Measurements from ENCODE around the gene MIB1.

Gene MIB1

DNA sequence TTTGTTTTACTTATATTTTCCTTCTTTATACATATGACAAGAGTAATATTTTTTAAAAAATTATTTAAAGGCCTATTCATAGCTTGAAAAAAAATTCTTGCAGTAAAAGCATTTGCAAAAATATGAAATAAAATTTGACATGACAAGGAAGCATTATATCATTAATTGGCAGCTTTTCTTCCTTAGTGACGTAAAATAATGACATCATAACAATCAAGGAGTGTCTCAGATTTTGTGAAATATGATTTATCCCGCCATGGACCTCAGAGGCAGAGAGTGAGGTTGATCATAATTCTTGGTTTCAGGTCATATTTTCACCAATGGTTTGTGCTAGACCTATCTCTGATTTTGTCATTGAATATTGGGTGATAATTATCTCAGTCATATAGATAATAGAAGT is 176.0 kb downstream of the MIB1 start:
- H3K36me3 ChIP-seq (ENCODE audit: low read length) = peaks cover 5% of the 10 kb centered on the region; the same call in 1 of the 2 replicates
- no peaks in the 10 kb centered on the region for H3K79me2 ChIP-seq (ENCODE audit: insufficient read depth, low read length)
- H3K9me2 ChIP-seq (replicated peaks; ENCODE audit: insufficient read depth, low read length) = no peaks in the 10 kb centered on the region
- H2AFZ ChIP-seq (ENCODE audit: low read depth, low read length, severe bottlenecking) = no peak overlapping the region
- H3K27ac ChIP-seq (ENCODE audit: low read depth, low read length) = no peak overlapping the region
- H3K27me3 ChIP-seq (ENCODE audit: low read length) = no peaks in the 10 kb centered on the region
- no peak overlapping the region for H3K9ac ChIP-seq (ENCODE audit: low read length)
- H3K9me3 ChIP-seq (ENCODE audit: insufficient read depth, low read length) = peaks cover 7% of the 10 kb centered on the region; the same call in 1 of the 2 replicates
- no peak overlapping the region for H3K4me2 ChIP-seq (ENCODE audit: low read depth, low read length, poor library complexity, severe bottlenecking)
- no peak for TF ChIP-seq EZH2phosphoT487 (conservative IDR thresholded peaks at IDR 0.05; ENCODE audit: low read length)
- TF ChIP-seq, protein P1, sequence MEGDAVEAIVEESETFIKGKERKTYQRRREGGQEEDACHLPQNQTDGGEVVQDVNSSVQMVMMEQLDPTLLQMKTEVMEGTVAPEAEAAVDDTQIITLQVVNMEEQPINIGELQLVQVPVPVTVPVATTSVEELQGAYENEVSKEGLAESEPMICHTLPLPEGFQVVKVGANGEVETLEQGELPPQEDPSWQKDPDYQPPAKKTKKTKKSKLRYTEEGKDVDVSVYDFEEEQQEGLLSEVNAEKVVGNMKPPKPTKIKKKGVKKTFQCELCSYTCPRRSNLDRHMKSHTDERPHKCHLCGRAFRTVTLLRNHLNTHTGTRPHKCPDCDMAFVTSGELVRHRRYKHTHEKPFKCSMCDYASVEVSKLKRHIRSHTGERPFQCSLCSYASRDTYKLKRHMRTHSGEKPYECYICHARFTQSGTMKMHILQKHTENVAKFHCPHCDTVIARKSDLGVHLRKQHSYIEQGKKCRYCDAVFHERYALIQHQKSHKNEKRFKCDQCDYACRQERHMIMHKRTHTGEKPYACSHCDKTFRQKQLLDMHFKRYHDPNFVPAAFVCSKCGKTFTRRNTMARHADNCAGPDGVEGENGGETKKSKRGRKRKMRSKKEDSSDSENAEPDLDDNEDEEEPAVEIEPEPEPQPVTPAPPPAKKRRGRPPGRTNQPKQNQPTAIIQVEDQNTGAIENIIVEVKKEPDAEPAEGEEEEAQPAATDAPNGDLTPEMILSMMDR (IDR thresholded peaks at IDR 0.05; ENCODE audit: insufficient read depth, low read length, poor library complexity, severe bottlenecking) = no peak
- no peak overlapping the region for H3K4me3 ChIP-seq (ENCODE audit: insufficient read depth, low read length, poor library complexity, severe bottlenecking)
- H3F3A ChIP-seq (ENCODE audit: insufficient read depth) = no peaks in the 10 kb centered on the region
- H4K20me1 ChIP-seq (ENCODE audit: low read depth, low read length) = no peaks in the 10 kb centered on the region

DNA sequence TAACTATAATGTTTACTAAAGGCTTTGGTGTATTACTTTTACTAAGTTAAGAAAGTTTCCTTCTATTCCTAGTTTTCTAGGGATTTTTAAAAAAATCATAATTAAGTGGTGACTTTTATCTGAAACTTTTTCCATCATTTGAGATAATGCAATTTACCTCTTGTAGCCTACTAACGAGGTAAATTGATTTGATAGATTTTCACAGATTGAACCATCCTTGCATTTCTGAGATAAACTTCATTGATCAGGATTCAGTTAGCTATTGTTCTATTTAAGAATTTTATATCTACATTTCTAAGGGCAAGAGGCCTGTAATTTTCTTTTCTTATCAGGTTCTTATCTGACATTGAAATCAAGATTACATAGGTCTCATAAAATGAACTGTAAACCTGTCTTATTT is 178.1 kb downstream of the MIB1 start:
- Histone ChIP-seq H3K9me3 (ENCODE audit: insufficient read depth, low read length) (peaks cover 7% of the 10 kb centered on the region; the same call in 1 of the 2 replicates), H3K27me3 (ENCODE audit: low read length) (no peaks in the 10 kb centered on the region), H3K79me2 (ENCODE audit: insufficient read depth, low read length) (no peaks in the 10 kb centered on the region), H2AFZ (ENCODE audit: low read depth, low read length, severe bottlenecking) (no peak overlapping the region), H3K4me3 (ENCODE audit: insufficient read depth, low read length, poor library complexity, severe bottlenecking) (no peak overlapping the region), H3F3A (ENCODE audit: insufficient read depth) (no peaks in the 10 kb centered on the region), H4K20me1 (ENCODE audit: low read depth, low read length) (no peaks in the 10 kb centered on the region), H3K27ac (ENCODE audit: low read depth, low read length) (no peak overlapping the region), H3K9me2 (replicated peaks; ENCODE audit: insufficient read depth, low read length) (no peaks in the 10 kb centered on the region), H3K9ac (ENCODE audit: low read length) (no peak overlapping the region), H3K4me2 (ENCODE audit: low read depth, low read length, poor library complexity, severe bottlenecking) (no peak overlapping the region), H3K36me3 (ENCODE audit: low read length) (peaks cover 5% of the 10 kb centered on the region; the same call in 1 of the 2 replicates)
- TF ChIP-seq, protein P1 (IDR thresholded peaks at IDR 0.05; ENCODE audit: insufficient read depth, low read length, poor library complexity, severe bottlenecking) = no peak
- TF ChIP-seq EZH2phosphoT487 (conservative IDR thresholded peaks at IDR 0.05; ENCODE audit: low read length) = no peak

Measured in SU-DHL-6 (cell line).